Astrocyte (in vitro differentiated cells and primary cell): ENCODE data around the gene FHIT. TPM values are rescaled to one million over a fixed set of nuclear protein-coding genes. Genes with fewer than 3 reads are reported as not detected.

ENCODE experiments used
- DNase-seq: peaks from one replicate; pipeline ENCODE4 v3.0.0-alpha.2; 2010; ENCODE audit warnings: low read depth
- FAIRE-seq: peaks from 2 replicates; lab custom pipeline; 2011; peaks lifted over from hg19 to GRCh38; lab: Jason Lieb, UNC
- H2AFZ ChIP-seq: 2 replicates; pipeline ENCODE4 v1.6.0; 2012; ENCODE audit warnings: low read depth, low read length, inconsistent platforms
- H3K27ac ChIP-seq: 2 replicates; pipeline ENCODE4 v1.5.1; 2011; ENCODE audit warnings: low read depth, low read length, inconsistent platforms
- H3K27me3 ChIP-seq: 2 replicates; pipeline ENCODE4 v1.6.0; 2011; ENCODE audit warnings: low read length, inconsistent platforms; ENCODE audit not compliant: insufficient read depth
- H3K36me3 ChIP-seq: 2 replicates; pipeline ENCODE4 v1.5.1; 2011; ENCODE audit warnings: low read length, inconsistent platforms; ENCODE audit not compliant: insufficient read depth
- H3K4me1 ChIP-seq: 2 replicates; pipeline ENCODE4 v1.5.1; 2011; ENCODE audit warnings: low read length, inconsistent platforms; ENCODE audit not compliant: insufficient read depth
- H3K4me2 ChIP-seq: 2 replicates; pipeline ENCODE4 v1.6.0; 2012; ENCODE audit warnings: low read length, inconsistent platforms
- H3K4me3 ChIP-seq: 2 replicates; pipeline ENCODE4 v1.5.1; 2011; ENCODE audit warnings: low read depth, mild to moderate bottlenecking, low read length, inconsistent platforms; ENCODE audit not compliant: insufficient read depth
- H3K79me2 ChIP-seq: 2 replicates; pipeline ENCODE4 v1.6.0; 2012; ENCODE audit warnings: mild to moderate bottlenecking, low read length, inconsistent platforms; ENCODE audit not compliant: insufficient read depth
- H3K9ac ChIP-seq: 2 replicates; pipeline ENCODE4 v1.6.0; 2012; ENCODE audit warnings: mild to moderate bottlenecking, low read length, inconsistent platforms
- H3K9me3 ChIP-seq: 2 replicates; pipeline ENCODE4 v1.5.1; 2012; ENCODE audit warnings: low read depth, mild to moderate bottlenecking, low read length, inconsistent platforms; ENCODE audit not compliant: insufficient read depth
- H4K20me1 ChIP-seq: 2 replicates; pipeline ENCODE4 v1.6.0; 2012; ENCODE audit warnings: low read length, inconsistent platforms; ENCODE audit not compliant: insufficient read depth
- H3K27ac Mint-ChIP-seq: one replicate; pipeline ENCODE4 v1.8.0; 2021; ENCODE audit warnings: mild to moderate bottlenecking, mixed read lengths; ENCODE audit not compliant: unreplicated experiment
- H3K27me3 Mint-ChIP-seq: one replicate; pipeline ENCODE4 v1.8.0; 2021; ENCODE audit warnings: low read depth, mixed read lengths; ENCODE audit not compliant: unreplicated experiment
- H3K36me3 Mint-ChIP-seq: one replicate; pipeline ENCODE4 v1.8.0; 2021; ENCODE audit warnings: low read depth, mixed read lengths; ENCODE audit not compliant: unreplicated experiment
- H3K4me1 Mint-ChIP-seq: one replicate; pipeline ENCODE4 v1.8.0; 2021; ENCODE audit warnings: low read depth, mixed read lengths; ENCODE audit not compliant: unreplicated experiment
- H3K4me3 Mint-ChIP-seq: one replicate; pipeline ENCODE4 v1.8.0; 2021; ENCODE audit warnings: mild to moderate bottlenecking, moderate library complexity, mixed read lengths; ENCODE audit not compliant: unreplicated experiment
- H3K9me3 Mint-ChIP-seq: one replicate; pipeline ENCODE4 v1.8.0; 2021; ENCODE audit warnings: mild to moderate bottlenecking, mixed read lengths; ENCODE audit not compliant: unreplicated experiment
- CTCF ChIP-seq: IDR thresholded peaks from 2 replicates; pipeline ENCODE4 v1.5.1; 2011; ENCODE audit warnings: low read depth, mild to moderate bottlenecking, inconsistent platforms, low read length, moderate library complexity; ENCODE audit not compliant: insufficient read depth
- EZH2 ChIP-seq: IDR thresholded peaks from 2 replicates; pipeline ENCODE4 v1.6.1; 2012; ENCODE audit warnings: mild to moderate bottlenecking, low read length, inconsistent platforms; ENCODE audit not compliant: insufficient read depth
- total RNA-seq: library from RNA; stranded (reverse); gene quantifications from 2 replicates; pipeline ENCODE4 v1.2.1, GENCODE V29; 2021

The FHIT gene
- total RNA-seq, 1 donor from 2014 or later: 6.7 TPM

GRCh38 chr3:61081554-61081953 lies 169.7 kb downstream of the FHIT start:
- no peaks in the 10 kb centered on the region for H3K27me3 Mint-ChIP-seq
- DNase-seq (no peak), FAIRE-seq (no peak)
- H3K4me1 Mint-ChIP-seq: peaks cover 19% of the 10 kb centered on the region
- Histone ChIP-seq H3K27me3 (no peaks in the 10 kb centered on the region), H3K9ac (no peak overlapping the region), H3K4me1 (no peaks in the 10 kb centered on the region), H2AFZ (no peak overlapping the region), H3K4me3 (no peak overlapping the region), H4K20me1 (no peaks in the 10 kb centered on the region), H3K9me3 (no peaks in the 10 kb centered on the region), H3K27ac (no peak overlapping the region), H3K4me2 (no peak overlapping the region), H3K36me3 (no peaks in the 10 kb centered on the region), H3K79me2 (no peaks in the 10 kb centered on the region)
- no peak overlapping the region for H3K27ac Mint-ChIP-seq
- no peaks in the 10 kb centered on the region for H3K9me3 Mint-ChIP-seq
- H3K4me3 Mint-ChIP-seq: no peak overlapping the region
- TF ChIP-seq CTCF: no peak
- no peak for TF ChIP-seq EZH2
- H3K36me3 Mint-ChIP-seq: no peaks in the 10 kb centered on the region

GRCh38 chr3:61080737-61081445 lies 170.4 kb downstream of the FHIT start:
- Histone ChIP-seq H3K36me3 (no peaks in the 10 kb centered on the region), H2AFZ (no peak overlapping the region), H3K4me1 (no peaks in the 10 kb centered on the region), H3K4me3 (no peak overlapping the region), H3K4me2 (no peak overlapping the region), H3K27me3 (no peaks in the 10 kb centered on the region), H3K9ac (no peak overlapping the region), H3K9me3 (no peaks in the 10 kb centered on the region), H4K20me1 (no peaks in the 10 kb centered on the region), H3K27ac (no peak overlapping the region), H3K79me2 (no peaks in the 10 kb centered on the region)
- Mint-ChIP-seq H3K27me3 (no peaks in the 10 kb centered on the region), H3K9me3 (no peaks in the 10 kb centered on the region), H3K27ac (no peak overlapping the region), H3K4me1 (peaks cover 19% of the 10 kb centered on the region), H3K36me3 (no peaks in the 10 kb centered on the region), H3K4me3 (no peak overlapping the region)
- DNase-seq (no peak), FAIRE-seq (no peak)
- TF ChIP-seq EZH2 (no peak), CTCF (no peak)

GRCh38 chr3:61078048-61078752 lies 173.1 kb downstream of the FHIT start:
- no peak overlapping the region for H3K4me3 Mint-ChIP-seq
- H3K27me3 Mint-ChIP-seq: no peaks in the 10 kb centered on the region
- no peaks in the 10 kb centered on the region for H3K9me3 Mint-ChIP-seq
- no peaks in the 10 kb centered on the region for H3K36me3 Mint-ChIP-seq
- DNase-seq (peak; percentile 4), FAIRE-seq (no peak)
- H3K36me3 ChIP-seq: no peaks in the 10 kb centered on the region
- peaks cover 19% of the 10 kb centered on the region for H3K4me1 Mint-ChIP-seq
- H3K27me3 ChIP-seq: no peaks in the 10 kb centered on the region
- H3K4me1 ChIP-seq: no peaks in the 10 kb centered on the region
- no peak overlapping the region for H3K4me3 ChIP-seq
- H3K9me3 ChIP-seq: no peaks in the 10 kb centered on the region
- no peak overlapping the region for H3K9ac ChIP-seq
- TF ChIP-seq CTCF (no peak), EZH2 (no peak)
- no peak overlapping the region for H2AFZ ChIP-seq
- H3K79me2 ChIP-seq: no peaks in the 10 kb centered on the region
- no peaks in the 10 kb centered on the region for H4K20me1 ChIP-seq
- H3K27ac Mint-ChIP-seq: no peak overlapping the region
- H3K4me2 ChIP-seq: no peak overlapping the region
- H3K27ac ChIP-seq: no peak overlapping the region
